Measurements from ENCODE around the gene CASQ2.
"Not testable (repeated sequence)": the region's sequence is repeated elsewhere in the genome, so short reads cannot be mapped to it uniquely, and the experiment has no call there.

CASQ2 gene

DNA sequence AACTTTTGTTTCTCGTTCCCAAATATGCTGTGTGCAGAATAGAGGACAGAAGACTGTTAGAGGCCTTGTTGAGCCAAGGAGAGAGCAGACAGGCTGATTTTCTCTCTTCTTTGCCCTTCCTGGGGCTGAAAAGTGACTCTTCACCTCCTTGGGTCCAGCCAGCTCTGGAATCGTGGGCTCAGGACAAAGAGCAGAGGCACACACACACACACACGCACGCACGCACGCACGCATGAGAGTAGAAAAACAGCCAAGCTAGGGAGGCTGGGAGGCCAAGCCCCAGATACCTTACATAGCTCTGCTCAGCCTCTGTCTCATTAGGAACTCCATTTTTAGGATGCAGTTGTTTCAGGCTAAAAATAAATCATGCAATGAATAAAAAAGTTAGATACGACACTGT, at the start of gene CASQ2:
CASQ2 (minus strand) TSS at position 166 of the 400 bp plus-strand sequence. CDS start 173 bp downstream, outside the sequence.
- DNase-seq: no peak

DNA sequence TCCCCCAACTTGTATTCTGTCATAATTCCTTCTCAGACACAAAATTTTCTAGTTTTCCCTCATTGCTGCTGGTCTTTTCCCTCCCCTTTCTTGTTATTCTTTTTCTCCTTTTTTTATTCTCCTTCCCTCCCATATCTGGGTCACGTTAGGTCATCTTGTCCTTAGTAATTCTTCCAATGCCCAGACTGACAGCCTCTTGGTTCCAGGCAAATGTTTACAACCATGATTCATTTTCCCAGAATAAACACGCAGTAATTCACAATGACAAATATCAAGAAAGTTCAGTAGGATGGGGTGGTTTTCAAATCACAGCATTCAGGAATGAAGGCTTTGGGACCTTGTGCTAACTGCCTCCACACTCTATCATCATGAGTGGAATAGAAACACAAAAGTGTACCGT, 47.2 kb upstream of the CASQ2 start:
- DNase-seq: no peak

DNA sequence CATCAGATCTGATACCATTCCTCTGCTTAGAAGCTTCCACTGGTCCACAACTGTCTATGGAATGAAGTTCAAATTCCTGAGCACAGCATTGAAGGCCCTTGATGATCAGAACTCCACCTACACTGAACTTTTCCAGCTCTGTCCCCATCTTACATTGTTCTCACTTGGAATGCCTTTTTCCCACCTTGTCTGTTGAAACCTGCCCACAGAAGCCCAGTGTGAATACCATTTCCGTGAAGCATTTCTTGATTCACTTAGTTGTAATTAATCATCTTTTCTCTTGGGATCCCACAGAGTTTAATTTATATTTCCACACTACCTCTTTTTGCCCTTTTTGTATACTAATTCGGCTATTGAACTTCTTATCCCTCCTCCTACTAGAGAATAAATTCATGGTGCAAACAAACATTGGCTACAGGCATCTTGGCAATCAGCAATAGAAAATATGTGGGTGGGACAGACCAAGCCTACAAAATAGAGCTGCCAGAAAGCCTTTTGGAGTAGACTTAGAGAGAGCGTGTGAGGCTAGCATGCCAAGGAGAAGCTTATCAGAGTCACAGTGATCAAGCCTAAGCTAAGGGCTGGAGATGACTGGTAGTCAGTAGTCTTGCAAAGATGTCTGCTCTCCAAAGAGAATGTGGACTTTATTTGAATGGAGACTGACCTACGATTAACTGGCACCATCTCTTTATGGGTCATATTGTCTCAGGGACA, 46.3 kb upstream of the CASQ2 start:
- DNase-seq: no peak

DNA sequence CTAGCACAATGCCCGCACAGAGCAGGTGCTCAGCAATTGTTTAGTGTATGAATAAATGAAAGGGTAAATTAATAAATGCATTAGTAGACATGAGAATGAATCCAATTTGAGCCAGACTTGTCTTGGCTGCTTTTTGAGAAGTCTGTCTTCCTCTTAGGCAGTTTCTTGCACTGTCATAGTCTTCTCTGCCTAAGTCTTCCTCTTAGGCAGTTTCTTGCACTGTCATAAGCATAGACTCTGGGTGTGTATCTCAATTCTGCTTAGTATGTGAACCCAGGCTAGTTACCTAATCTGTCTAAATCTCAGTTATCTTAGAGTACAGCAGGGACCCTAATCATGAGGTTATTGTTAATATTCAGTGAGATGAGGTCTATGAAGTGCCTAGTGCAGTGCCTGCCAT, 45.2 kb upstream of the CASQ2 start:
- DNase-seq: no peak

DNA sequence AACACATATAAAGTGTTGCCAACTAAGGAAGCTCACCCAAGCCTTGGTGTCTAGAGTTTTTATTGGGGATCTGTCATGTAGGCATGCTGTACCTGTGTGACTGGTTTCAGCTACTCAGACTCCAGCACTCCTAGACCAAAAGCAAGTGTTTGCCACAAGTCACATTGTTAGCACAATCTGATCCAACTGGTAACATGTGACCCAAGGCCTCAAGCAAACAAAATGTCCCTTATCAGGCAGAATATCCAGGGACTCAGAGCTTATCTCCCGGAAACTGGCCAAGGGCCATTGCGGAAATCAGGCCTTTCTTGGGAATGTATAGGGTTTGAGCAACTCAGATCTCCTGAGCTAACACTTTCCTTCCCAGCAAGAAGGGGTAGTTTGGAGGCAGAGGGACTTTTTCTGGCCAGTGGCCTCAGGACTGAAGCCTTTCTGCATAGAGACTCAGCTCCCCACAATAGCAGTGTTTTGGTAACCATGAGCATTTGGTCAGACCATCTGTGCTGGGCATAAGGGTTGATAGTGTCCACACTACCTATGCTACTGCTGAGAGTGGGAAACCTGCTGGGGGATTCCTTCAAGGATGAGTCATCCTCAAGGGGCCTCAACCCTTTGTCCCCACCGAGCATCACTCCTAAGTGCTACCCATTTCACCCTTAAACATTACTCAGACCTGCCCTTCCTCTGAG, 42.8 kb upstream of the CASQ2 start:
- no peak for DNase-seq

DNA sequence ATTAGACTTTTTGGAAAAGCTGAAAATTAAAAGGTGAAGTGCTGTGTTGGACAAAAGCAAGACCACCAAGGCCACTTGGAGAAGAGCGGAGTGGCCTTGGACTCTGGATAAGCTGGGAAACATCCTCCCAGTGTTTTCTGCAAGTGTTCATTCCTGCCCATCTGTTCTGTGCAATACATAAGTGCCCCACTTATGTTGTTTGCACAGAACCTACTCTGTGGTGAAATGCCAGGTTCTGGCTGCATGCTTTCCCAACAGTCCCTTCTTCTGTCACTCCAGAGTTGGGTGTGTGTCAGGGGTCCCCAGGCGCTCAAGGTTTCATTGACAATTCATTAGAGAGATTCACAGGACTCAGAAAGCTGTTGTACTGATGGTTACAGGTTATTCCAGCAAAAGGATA, 42.1 kb upstream of the CASQ2 start:
- no peak for DNase-seq

DNA sequence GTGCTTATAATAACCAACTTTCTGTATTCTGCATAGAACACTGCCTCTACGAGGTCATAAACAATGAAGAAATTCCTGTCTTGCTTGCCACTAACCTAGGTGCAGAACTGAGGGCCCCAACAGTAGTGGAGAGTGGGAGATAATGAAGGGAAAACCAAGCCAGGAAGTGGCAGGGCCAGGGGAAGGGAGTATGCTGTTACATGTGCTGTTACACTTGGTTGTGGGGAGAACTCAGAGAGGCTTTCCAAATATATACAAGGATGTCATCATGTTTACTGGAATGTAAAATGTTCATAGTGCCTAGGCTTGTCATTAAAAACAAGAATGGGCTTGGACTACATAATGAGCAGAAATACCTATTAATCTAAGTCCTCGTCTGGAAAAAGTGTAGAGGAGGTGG, 41.3 kb upstream of the CASQ2 start:
- DNase-seq: no peak

DNA sequence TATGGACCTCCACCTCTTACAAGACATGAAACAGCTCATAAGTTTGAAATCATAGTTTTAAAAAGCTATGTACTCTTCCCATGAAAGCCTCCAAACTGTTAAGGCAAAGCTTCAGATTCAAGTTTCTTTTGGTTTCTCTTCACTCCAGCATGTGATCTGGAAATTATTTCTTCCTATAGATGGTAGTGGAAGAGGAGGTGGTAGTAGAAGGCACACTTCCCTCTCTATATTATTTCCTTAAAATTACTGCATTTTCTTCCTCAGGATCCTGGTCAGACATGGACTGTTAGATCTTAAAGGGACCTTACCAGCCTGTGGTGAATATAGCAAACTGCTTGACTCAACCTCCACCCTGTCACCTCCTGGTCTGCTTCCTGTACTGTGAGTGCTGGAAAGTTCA, 40.6 kb upstream of the CASQ2 start:
- no peak for DNase-seq

DNA sequence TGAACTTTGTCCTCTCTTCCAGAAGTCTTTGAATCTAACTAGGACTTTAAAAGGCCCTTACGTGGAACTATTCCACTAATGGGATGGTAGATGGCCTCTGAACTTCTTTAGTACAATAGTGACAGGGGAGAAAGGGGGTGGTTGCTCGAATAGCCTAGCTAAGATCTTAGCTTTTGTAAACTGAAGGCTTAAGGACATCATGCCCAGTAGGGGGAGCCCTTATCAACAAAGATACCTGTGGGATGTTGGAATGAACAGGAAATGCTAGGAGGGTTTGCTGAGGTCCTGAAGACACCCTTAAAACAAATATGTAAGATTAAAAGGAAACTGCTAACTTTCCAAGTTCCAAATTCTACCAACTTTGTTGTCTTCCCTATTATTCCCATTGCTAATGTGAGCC, 39.2 kb upstream of the CASQ2 start:
- DNase-seq: no peak

DNA sequence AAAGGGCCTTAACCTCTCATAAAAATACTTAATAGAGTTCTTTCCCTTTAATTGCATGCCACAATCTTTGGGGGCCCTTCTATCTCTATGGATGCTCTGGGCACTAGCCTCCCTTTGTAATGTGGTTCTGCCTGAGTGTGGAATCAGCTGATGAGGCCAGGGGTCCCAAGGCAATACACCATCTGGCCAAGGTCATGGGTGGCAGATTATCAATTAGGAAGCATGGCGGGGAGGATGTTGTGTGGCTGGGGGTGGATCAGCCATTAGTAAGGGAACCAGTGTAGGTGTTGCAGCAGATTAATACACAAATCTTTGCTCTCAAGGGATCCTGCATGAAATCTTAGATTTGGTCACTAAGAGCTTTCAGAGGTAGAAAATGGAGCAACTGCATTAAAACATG, 37.1 kb upstream of the CASQ2 start:
- no peak for DNase-seq

DNA sequence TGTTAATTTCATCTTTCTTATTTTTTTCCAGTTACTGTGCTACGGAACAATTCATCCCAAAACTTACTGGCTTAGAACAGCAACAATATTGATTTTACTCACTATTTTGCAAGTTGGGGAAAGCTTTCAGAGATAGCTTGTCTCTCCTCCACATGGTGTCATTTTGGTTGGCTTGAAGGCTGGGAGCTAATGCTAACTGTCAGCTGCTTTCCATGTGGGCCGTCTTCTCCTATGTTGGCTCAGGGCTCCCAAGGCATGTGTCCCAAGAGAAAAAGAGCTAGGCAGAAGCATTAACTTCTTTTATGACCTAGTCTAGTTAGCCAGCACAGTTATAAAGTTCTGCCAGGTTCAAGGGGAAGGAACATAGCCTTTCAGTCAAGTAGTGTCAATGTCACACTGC, 33.9 kb upstream of the CASQ2 start:
- no peak for DNase-seq

DNA sequence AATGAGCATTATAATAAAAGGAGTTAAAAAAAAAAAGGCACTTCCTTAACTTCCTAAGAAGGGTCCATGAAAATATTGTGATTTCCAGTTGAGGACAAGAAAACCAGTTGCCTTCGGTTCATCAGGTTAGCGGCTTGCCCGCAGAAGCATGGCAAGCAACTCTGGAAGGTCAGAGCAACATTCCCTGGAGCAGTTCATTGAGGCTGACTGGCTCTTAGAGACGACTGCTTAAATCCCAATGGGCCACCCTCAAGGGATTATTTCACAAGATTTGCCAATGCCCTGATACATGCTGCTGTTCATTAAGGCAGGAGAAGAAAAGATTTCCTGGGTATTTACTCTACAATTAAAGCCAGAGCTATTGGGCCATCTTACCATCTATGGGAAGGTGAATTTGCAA, 29.0 kb upstream of the CASQ2 start:
- DNase-seq: no peak

DNA sequence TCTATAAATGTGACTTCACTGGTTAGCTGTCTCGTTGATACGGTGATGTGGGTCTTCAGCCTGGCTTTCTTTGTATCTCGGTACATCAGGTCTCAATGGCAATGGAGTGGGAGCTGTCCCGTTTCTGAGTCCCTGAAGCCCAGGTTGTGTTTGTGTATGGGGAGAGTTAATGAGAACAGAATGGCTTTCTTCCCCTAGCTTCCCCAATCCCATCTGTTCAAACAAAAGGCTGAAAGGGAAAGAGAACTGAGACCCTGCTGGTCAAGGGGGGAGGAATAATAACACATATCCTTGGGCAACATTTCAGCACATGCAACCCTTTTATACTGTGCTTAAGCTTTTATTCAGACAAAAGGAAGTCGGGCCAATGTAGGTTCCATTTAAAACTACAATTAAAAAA, 28.4 kb upstream of the CASQ2 start:
- no peak for DNase-seq

DNA sequence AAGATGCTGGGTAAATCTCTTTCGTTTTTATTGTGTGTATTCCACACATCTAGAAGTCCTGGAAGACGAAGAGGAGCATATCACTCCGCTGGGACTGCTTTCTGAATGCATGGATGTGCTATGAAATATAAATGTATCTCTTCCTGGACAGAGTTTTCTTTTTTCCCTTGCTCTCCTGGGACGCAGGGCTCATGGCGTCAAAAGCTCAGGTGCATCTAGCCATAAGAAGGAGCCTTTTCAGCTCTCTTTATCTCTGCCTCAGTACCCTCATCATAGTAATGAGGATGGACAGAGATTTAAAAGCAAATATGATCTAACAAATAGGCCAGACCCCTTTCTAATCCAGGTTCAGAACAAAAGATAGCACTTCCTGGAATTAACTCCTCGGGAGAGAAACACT, 27.5 kb upstream of the CASQ2 start:
- DNase-seq: no peak

DNA sequence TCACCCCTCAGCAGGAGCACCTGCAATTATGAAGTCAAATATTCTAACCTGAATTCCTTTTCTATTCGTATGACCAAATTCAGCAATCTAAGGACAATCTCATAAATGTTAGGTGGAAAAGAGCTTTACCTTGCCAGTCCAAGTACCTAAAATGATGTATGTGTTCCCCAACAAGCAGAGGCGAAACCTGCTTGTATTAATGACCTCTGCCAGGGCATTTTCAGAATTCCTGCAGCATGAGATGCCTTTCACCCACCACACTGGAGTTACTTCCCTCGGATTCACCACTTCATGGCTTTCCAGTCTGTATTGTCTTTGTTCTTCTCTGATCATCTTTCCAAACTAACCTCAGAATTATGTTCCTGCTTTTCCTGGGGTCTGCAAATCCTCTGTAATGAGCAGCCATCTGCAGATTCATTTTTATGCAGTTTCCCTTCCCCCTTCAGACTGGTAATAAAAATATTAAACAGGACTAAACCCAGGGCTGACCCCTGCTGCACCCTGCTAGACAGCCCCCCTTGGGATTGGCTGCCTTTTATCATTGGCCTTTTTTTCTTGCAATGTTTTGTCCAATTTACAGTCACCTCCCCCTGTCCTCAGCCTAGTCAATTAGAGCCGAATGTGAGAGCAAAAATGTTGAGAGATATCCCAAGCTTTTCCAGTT, 26.6 kb upstream of the CASQ2 start:
- DNase-seq: no peak

DNA sequence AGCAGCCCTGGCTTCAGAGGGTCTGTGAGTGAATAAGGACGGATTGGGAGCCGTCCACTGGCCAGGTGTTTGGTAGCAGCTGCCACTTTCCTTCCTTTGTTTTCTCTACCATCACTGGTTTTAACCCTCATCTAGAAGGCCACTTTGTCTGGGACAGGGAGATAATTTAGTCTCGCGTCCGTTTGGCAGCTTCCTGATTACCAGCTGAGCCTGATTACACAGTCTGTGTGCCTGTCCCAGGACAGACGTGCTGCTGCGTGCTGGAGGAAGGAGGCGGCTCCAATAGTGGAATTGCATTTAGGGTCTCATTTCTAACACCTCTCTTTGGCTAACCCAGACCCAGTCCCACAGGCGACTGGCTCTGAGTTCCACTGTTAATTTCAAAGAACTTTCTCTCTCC, 24.6 kb upstream of the CASQ2 start:
- DNase-seq: no peak

DNA sequence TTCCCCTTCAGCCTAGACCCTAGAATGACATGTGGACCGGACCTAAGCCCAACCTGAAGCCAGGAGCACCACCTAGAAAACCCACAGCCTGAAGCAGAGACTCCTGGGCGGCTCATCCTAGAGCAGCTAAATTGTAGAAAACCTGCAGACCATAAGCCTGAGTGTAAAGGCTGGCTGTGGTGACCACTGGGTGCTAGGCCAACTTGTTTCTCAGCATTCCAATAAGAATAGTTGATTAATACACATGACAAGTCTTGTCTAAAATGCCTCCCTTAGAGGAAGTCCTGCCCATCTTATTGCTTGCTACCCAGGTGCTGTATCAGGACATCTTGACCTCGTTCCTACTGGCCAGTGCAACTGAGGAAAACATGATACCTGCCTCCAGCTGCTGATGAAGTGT, 23.3 kb upstream of the CASQ2 start:
- DNase-seq: no peak

DNA sequence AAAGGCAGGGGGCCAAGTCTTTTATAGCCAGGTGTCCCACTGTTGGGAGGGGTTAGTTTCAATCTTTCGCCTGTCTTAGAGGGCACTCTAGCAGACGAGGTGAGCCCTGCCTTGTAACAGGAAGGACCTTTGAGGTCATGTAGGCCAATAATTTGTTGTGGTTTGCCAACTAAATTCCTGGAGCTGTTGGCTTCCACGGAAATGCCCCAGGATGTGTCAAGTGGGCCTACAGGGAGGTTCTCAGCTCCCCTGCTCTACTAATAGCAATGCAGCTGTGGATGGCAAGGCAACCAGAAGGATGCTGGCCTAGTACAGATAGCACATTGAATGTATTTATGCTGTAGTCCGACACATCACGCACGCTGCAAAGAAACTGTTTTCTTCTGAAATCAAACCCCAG, 22.3 kb upstream of the CASQ2 start:
- DNase-seq: no peak

DNA sequence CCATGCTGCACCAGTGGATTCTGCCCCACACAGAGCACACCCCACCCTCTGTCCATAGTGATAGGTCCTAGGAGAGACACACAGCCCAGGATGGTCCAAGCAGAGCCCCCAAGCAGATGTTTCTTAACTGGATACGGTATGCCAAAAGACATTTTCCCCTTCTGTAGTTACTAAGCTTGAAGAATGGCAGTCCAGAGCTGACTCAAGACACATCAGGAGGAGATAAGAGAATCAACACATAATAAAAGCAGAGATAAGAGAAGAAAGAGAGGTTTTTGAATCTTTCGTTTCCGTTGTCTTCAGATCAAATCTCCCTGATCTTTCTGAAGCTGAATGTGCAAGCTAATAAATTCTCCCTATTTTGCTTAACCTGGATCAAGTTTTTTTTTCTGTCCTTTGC, 21.8 kb upstream of the CASQ2 start:
- DNase-seq: no peak

DNA sequence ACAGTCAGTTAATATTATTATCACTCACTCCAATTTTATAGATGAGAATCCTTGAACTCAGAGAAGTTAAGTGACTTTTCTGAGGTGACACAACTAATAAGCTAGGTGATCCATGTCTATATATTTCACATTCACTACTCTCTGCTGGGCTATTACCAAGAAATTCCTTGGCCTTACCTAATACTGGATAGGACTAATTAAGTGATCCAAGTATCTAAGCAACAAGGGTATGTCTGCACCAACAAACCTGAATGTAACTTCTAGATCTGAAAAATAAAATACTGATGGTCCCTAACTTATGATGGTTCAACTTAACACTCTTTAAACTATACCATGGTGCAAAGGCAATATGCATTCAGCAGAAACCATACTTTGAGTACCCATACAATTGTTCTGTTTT, 14.8 kb upstream of the CASQ2 start:
- DNase-seq: no peak

DNA sequence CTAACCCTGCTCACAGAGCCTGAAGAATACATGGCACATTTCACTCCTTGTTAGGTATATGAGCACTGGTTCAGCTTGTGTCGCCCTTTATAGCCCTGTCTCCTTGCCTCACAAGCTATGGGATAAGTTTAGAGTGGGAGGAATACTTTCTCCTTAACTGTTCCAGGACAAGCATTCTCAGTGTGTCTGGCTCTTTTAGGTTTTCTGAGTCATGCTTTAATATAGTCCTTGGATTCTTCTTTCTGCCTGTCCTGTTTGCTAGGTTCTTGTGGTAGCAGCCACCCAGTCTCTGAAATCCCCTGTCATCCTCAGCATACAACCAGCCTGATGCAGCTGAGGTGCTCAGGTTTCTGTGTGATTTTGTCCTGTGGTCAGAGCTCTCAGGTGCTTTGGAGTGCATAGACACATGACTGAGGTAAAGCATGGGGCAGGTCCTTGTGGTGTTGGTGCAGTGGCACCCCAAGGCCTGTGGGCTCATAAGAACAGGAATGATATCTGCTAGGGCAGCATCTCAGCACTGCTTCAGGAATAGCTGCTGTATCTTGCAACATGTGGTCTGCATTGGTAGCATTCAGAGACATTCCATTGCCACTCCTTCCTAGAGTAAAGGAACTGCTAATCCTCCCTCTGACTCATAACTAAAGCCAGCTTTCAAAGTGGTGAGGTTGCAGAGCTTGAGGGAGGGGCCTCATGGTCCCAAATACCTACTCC, 14.2 kb upstream of the CASQ2 start:
- DNase-seq: no peak

DNA sequence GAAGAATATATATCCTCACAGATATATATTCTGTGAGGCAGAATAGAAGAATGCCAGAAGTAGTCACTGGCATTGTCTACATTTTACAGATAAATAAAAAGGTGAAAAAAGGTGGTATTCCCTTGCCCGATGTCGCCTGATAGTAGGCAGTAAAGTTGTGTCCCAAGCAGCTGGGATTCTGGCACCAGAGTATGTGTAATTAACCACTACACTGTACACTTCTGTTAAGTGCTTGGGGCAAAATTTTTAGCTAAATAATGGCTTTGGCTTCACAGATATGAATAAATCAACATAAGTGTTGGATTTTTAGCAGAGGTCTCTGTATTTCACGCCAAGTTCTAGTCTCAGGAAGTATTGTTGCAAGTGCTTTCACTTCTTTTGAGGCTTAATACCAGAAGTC, 13.3 kb upstream of the CASQ2 start:
- DNase-seq: no peak

DNA sequence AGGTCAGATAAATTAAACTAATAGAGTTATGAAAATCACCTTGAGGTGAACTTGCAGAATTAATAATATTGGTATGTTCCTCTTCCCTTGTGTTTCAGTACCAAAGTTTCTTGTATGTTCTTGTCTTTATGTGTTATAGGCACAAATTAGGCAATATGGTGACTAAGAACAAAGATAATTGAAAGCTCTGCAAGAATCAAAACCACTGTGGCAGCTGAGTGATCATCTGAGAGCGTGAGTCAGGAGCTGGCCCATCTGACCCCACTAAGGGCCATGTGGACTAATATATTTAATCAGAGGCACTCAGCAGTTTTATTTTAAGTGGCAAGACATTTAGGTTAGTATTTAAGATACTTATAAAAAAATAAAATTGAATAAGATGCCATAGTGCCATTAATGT, 12.8 kb upstream of the CASQ2 start:
- no peak for DNase-seq

DNA sequence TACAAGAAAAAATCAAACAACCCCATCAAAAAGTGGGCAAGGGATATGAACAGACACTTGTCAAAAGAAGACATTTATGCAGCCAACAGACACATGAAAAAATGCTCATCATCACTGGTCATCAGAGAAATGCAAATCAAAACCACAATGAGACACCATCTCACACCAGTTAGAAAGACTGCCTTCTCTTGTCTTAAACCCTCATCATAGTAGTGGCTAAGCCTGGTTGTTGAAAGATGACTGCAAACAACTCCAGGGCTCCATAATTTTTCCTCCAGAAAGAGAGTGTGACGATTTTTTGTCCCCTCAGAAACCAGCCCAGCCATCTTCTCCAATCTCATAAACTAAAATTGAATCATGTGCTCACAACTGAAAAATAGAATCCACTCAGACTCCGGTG, 12.1 kb upstream of the CASQ2 start:
- DNase-seq: not testable (repeated sequence)
